Stimulated activated CD4-positive, alpha-beta T cell treated with anti-CD3 and anti-CD28 coated beads, Interleukin-12 subunit alpha, Interleukin-12 subunit beta, amount 100 ng/mL, for 24 hours (primary cell): ENCODE results near the gene USH2A.

Experiments
- DNase-seq, 2 experiments: peaks; one replicate each; pipeline ENCODE4 v3.0.0-alpha.2; 2020; ENCODE audit warnings: low read depth in 2 of 2

USH2A gene

GRCh38 chr1:216290074-216290473 lies 133.2 kb downstream of the USH2A start:
- DNase-seq, result no peak

- no peak for DNase-seq
Measured at GRCh38 chr1:216285052-216285451, 138.2 kb downstream of the USH2A start.

- no peak for DNase-seq
Measured at GRCh38 chr1:216281757-216282156, 141.5 kb downstream of the USH2A start.

GRCh38 chr1:216270086-216270773 lies 153.0 kb downstream of the USH2A start:
- no peak for DNase-seq

- DNase-seq, result no peak
Measured at GRCh38 chr1:216261631-216262030, 161.6 kb downstream of the USH2A start.

GRCh38 chr1:216258856-216259255 lies 164.4 kb downstream of the USH2A start:
- DNase-seq, result no peak

GRCh38 chr1:216258386-216258785 lies 164.9 kb downstream of the USH2A start:
- DNase-seq, result no peak

GRCh38 chr1:216250861-216251260 lies 172.4 kb downstream of the USH2A start:
- no peak for DNase-seq

GRCh38 chr1:216248628-216249027 lies 174.6 kb downstream of the USH2A start:
- no peak for DNase-seq

- no peak for DNase-seq
Measured at GRCh38 chr1:216247937-216248336, 175.3 kb downstream of the USH2A start.

- DNase-seq, result no peak
Measured at GRCh38 chr1:216246577-216247203, 176.6 kb downstream of the USH2A start.

GRCh38 chr1:216238844-216239243 lies 184.4 kb downstream of the USH2A start:
- DNase-seq, result no peak

- DNase-seq, result no peak
Measured at GRCh38 chr1:216237927-216238542, 185.2 kb downstream of the USH2A start.

- DNase-seq, result no peak
Measured at GRCh38 chr1:216224233-216224632, 199.0 kb downstream of the USH2A start.

GRCh38 chr1:216223486-216223885 lies 199.8 kb downstream of the USH2A start:
- DNase-seq, result no peak

GRCh38 chr1:216222288-216222687 lies 201.0 kb downstream of the USH2A start:
- no peak for DNase-seq

GRCh38 chr1:216221260-216221700 lies 202.0 kb downstream of the USH2A start:
- DNase-seq, result no peak

GRCh38 chr1:216216305-216216704 lies 206.9 kb downstream of the USH2A start:
- DNase-seq, result no peak

- no peak for DNase-seq
Measured at GRCh38 chr1:216215169-216215568, 208.1 kb downstream of the USH2A start.

- DNase-seq, result no peak
Measured at GRCh38 chr1:216212826-216213225, 210.4 kb downstream of the USH2A start.

- no peak for DNase-seq
Measured at GRCh38 chr1:216210081-216210480, 213.2 kb downstream of the USH2A start.

- no peak for DNase-seq
Measured at GRCh38 chr1:216209125-216209524, 214.1 kb downstream of the USH2A start.

- no peak for DNase-seq
Measured at GRCh38 chr1:216207154-216207553, 216.1 kb downstream of the USH2A start.
